NCI-H524 treated with DMSO at 0.1 percent for 48 hours (cell line): ENCODE measurements around the gene RNF7.
"Not testable (repeated sequence)": the region's sequence is repeated elsewhere in the genome, so short reads cannot be mapped to it uniquely, and the experiment has no call there.

Experiments used
- DNase-seq: peaks from one replicate; lab custom pipeline; 2025; lab: John Stamatoyannopoulos, UW

RNF7 gene

DNA sequence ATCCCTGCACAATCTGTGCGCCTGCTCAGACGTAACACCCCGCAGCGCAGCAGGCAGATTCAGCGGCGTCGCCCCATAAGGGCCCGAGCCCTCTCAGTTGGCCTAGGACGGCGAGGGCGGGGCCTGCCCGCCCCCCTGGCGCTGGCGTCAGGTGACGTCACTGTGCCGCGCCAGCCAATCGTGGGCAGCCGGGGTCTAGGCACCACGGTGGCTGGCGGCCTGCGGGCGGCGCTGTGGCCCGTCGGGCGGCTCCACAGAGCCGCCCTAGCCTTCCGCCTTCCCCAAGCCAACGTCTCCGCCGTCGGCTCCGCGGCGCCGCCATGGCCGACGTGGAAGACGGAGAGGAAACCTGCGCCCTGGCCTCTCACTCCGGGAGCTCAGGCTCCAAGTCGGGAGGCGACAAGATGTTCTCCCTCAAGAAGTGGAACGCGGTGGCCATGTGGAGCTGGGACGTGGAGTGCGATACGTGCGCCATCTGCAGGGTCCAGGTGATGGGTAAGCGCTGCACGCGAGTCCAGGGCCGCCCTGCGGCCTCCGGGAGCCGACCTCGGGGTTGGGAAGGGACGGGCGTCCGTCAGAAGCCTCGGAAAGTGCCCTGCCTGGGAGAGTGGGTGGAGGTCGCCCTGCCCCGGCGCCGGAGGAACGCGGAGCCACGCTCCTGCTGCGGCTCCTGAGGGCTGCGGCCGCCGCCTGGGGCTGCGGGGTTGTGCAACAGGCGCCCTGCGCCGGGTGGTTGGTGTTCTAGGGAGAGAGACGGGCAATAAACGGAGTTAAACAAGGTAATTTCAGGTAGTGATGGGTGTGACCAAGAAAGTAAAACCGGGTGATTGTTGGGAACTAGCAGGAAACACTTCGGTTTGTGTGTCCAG lies at the start of gene RNF7:
RNF7 (plus strand) TSS at position 277 of the 869 bp plus-strand sequence; CDS start at position 321, 44 bp downstream.
- peak; percentile 82 for DNase-seq

DNA sequence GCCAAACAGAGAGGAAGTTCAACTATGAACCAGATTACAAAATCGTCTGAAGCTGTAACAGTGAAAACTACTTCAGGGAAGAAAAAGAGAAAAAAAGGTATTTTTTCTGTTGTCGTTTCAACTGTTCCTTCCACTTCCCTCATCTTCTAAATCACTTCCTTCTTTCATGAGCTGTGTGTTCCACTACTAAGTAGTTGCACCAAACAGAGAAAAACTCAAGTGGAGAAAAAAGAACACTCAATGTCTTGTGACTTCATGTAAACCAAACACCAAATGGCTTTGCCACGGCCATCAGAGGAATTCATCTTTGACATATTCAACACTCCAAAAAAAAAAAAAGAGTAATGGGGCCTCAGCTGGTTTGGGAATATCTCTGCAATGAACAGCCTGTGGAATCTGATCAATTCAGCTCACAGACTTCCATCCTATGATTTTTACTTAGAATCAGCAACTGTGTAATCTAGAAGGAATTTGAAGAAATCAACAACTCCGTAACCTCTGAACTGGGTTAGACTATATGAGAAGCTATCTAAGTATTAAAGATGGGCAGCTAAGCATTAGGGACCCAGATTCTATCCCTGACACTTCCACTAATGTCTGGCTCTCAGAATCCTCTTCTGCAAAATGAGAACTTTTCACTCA lies 47.5 kb upstream of the RNF7 start:
- DNase-seq = no peak

DNA sequence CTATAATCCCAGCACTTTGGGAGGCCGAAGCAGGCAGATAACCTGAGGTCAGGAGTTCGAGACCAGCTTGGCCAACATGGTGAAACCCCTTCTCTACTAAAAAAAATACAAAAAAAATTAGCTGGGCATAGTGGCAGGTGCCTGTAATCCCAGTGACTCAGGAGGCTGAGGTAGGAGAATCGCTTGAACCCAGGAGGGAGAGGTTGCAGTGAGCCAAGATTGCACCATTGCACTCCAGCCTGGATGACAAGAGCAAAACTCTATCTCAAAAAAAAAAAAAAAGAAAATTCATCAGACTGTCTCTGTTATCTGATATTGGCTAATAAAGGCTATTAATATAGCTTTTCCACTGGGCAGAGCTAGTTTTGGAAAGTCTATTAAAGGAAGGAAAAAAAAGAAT lies 46.6 kb upstream of the RNF7 start:
- not testable (repeated sequence) for DNase-seq

DNA sequence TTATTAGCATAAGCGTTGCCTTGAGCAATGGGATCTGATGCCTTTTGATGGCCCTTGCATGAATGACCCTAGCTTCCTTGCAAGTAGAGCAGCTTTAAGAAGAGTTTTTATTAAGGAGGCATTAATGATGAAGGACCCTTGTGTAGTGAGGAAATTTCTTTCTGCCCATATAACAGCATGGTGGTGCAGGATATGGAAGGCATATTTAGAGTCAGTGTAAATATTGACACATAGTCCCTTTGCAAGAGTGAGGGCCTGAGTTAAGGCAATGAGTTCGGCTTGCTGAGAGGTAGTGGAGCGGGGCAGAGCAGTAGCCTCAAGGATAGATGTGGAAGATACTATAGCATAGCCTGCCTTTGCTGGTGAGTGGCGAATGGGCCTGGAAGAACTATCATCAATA lies 45.1 kb upstream of the RNF7 start:
- DNase-seq = not testable (repeated sequence)

DNA sequence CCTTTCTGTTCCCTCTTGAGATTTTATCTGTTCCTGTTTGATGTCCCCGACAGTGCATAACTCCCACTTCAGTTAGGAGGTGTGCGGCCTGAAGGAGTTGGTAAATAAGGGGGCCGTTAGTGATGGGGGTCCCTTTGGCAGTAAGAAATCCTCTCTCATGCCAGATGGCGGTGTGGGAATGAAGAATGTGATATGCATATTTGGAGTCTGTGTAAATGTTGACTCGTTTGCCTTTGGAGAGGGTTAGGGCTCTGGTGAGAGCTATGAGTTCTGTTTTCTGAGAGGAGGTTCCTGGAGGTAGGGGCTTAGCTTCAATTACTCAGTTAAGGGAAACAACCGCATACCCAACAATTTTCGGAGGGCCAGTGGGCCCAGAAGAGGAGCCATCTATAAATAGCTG lies 38.8 kb upstream of the RNF7 start:
- DNase-seq = no peak

DNA sequence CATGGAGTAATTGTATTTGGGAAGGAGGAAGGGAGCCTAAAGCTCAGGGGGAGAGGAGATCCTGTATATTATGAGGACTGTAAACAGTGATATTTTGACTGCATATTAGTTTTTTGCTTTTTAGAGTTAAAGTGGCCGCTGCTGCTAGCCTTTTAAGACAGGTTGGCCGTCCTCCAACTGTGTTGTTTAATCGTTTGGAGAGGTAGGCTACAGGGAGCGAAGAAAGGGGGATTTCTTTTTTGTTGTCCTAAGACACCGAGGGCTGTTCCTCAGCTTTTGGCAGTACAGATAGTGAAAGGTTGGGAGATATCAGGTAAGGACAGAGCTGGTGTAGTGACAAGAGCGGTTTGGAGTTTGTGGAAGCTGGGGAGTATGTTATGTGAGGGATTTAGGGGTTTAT lies 38.2 kb upstream of the RNF7 start:
- no peak for DNase-seq

DNA sequence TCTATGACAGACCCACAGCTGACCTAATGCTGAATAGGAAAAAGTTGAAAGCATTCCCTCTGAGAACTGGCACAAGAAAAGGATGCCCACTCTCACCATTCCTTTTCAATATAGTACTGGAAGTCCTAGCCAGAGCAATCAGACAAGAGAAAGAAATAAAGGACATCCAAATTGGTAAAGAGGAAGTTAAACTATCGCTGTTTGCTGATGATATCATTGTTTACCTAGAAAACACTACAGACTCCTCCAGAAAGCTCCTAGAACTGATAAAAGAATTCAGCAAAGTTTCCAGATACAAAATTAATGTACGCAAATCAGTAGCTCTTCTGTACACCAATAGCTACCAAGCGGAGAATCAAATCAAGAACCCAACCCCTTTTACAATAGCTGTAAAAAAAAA lies 34.7 kb upstream of the RNF7 start:
- DNase-seq = not testable (repeated sequence)

DNA sequence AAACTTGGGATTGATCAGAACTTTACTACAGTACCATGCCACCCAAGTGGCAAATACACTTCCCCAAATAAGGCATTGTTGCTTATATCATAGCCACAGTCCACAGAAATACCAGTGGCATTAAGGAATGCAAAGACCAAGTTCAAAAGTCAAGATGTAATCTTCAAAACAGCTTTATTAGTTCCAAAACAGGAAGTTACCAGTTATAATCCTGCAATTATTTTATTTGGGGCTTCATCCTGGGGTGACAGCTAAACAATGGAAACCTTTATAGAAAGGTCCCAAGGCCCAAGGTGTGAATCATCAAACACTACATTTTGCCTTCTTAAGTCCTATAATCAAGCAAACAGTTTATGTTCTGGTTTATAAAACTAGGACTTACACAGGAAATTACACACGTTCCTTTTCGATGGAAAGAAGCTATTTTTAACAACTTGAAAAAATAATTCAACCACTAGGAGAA lies 30.3 kb upstream of the RNF7 start:
- DNase-seq = no peak

DNA sequence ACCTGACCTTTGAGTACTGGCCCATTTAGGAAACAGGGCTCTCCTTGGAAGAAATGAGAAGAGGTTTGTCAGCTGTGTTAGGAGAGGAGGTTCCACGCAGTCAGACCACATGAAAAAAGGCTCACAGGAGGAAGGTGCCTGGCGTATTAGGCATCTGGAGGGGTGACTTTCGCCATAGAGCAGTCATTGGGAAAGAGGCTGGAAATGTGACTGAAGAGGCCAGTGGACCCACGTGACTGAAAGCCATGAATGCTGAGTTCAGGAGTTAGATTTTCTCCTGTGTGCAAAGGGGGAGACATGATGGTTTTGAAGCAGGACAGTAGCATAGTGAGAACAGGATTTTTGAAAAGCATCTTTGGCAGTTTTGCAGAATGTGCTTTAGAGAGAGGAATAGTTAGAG lies 29.7 kb upstream of the RNF7 start:
- no peak for DNase-seq

DNA sequence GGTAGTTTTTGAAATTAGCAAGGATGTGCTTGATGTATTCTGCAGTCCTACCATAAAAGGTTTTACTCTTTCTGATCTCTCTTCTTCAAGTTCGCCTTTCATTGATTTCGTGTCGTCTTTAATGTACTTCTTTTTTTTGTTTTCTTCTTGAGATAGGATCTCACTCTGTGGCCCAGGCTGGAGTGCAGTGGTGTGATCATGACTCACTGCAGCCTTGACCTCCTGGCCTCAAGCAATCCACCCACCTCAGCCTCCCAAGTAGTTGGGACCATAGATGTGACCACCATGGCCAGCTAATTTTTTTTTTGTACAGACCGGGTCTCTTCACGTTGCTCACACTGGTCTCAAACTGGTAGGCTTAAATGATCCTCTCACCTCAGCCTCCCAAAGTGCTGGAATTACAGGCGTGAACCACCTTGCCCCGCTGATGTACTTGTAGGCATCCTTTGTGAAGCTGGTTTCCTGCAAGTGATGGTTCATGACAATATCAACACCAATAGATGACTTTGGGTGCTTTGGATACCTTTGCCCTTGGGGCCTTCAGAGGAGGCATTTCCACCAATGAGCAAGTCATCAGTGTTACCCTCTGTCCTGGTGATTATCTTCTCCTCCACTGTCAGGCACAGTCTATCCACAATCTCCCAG lies 28.9 kb upstream of the RNF7 start:
- no peak for DNase-seq

DNA sequence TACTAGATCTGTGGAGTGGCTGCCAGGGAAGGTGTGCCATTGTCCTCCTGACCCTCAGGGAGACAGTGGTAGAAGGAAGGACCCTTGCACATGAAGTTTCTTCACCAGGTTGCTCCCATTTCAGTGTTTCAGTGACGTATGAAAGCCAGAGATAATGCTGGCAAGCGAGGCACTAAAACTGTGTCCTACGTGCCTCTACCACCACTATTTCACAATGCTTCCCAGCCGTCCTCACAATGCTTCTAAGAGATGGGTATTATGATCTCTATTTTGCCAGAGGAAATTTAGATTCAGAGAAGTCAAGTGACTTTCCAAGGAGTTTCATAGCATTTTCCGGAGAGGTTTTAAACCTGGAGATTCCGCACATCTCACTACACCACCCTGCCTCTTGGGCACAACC lies 28.0 kb upstream of the RNF7 start:
- no peak for DNase-seq

DNA sequence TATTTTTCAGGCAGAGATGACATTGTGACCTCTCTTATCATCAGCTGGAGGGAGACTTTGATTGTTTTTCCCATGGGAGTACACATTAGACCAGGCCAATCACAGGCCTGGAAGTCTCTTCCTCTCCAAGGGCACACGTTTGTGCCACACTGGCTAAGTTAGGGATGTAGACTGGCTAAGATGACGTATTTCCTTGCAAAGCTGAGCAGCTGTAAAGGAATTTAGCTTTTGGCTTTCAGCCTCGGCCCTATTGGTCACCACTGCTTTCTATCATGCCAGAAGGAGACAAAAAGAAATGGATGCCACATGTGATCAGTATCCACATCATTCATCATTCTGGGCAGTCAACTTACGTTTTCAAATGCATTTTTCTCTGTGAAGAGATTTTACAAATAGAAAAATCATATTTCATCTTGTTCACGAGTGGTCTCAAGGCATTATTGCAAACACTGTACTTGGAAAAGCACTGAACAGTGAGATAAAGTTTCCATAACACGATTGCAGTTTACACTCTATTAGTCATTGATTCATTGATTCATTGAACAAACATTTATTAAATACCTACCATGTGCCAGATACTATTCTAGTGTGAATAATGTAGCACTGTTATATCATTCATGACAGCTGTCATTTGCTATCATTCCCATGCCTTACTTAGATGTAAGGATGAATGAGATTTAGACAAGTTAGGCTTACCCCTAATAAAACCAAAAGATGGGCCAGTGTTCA lies 27.0 kb upstream of the RNF7 start:
- no peak for DNase-seq

DNA sequence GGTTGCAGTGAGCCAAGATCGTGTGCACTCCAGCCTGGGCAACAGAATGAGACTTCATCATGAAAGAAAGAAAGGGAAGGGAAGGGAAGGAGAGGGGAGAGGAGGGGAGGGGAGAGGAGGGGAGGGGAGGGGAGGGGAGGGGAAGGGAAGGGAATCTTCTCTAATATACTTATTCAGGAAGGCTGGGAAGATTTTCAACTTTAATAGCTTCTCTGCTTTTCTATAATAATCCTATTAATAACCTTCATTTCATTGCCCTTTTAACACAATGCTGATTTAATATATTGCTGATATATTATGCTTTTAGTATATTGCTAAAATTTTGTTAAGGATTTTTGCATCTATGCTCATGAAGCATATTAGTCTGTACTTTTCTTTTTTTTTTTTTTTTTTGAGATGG lies 23.4 kb upstream of the RNF7 start:
- DNase-seq = no peak

DNA sequence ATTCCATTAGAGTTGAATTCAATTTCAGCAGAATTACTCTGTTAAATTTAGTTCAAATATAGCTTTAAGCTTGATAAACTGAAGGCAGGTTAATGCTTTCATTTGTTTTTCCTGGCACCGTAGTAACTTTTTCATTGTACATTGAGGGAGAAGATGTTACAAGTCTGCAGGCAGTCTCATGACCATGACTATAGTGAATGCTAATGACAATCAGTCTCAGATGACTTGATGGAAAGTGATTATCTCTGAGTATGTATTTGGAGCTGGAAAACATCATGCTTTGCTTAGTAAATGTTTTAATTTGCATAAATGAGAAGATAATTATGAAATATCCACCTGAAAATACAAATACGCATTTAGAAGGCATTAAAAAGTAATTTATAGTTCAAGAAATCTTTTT lies 16.0 kb upstream of the RNF7 start:
- DNase-seq = no peak

DNA sequence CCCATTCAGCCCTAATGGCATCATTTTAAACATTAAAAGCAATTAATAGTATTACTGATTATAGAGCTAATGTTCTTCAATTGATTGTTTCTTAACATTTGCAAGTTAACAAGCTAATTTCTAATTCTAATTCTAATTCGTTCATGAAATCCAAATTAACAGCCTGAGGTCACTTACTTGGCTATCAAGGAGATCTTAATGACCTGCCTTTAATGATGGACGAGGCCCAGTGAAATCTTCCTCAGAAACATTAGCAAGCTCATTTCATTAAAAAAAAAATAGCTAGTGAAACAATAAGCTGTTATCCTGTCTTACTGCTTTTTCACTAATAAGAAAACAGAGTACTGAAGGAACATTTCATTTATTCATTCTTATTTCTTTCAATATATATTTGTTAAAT lies 15.4 kb upstream of the RNF7 start:
- DNase-seq = no peak

DNA sequence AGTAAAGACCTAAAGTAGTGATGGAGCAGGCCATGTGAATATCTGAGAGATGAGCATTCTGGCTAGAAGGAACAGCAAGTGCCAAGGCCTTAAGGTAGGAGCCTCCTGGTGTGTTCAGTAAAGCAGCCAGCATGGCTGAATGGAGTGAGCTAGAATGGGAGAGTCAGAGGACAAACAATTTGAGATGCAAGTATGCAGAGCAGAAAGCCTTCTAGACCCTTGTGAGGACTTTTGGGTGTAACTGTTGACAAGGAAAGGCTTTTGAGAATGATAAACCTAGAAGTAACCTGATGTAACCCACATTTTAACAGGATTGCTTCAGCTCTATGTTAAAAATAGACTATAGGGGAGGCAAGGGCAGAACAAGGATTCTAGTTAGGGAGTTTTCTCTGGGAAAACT lies 14.8 kb upstream of the RNF7 start:
- DNase-seq = no peak

DNA sequence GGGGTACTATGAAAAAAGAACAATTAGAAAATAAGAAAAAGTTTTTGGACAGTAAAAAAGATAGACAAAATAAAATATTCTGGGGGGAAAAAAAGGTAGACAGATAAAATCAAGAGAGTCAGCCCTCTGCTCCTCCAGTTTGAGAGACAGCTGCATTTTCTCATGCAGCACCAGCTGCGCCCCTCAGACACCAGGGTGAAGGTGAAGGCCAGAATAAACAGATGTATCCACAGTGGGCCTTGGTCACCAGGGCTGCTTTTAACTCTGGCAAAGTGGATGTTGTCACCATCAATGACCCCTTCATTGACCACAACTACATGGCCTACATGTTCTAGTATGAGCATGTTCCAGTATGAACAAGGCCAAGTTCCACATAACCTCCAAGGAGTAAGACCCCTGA lies 13.9 kb upstream of the RNF7 start:
- no peak for DNase-seq

DNA sequence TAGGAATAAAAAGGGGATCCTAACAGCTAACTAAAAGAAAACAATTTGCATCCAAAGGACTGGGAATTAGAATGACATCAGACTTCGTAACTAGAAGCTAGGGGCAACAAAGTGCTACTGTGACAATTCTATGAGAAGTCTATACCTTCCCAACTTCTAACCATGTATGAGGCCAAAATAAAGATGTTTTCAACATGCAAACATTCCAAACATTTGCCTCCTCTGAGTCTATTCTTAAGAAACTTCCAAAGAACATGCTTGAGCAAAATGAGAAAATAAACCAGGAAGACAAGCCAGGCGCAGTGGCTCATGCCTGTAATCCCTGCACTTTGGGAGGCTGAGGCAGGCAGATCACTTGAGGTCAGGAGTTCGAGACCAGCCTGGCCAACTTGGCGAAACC lies 13.1 kb upstream of the RNF7 start:
- DNase-seq = no peak

DNA sequence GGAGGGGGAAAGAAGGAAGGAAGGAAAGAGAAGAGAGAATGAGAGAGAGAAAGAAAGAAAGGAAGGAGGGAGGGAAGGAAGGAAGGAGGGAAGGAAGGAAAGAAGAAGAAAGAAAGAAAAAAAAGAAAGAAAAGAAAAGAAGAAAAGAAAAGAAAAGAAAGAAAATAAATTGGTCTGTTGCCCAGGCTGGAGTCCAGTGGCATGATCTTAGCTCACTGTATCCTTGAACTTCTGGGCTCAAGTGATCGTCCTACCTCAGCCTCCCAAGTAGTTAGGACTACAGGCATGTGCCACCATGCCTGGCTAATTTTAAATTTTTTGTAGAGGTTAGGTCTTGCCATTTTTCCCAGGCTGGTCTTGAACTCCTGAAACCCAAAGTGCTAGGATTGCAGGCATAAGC lies 11.6 kb upstream of the RNF7 start:
- no peak for DNase-seq

DNA sequence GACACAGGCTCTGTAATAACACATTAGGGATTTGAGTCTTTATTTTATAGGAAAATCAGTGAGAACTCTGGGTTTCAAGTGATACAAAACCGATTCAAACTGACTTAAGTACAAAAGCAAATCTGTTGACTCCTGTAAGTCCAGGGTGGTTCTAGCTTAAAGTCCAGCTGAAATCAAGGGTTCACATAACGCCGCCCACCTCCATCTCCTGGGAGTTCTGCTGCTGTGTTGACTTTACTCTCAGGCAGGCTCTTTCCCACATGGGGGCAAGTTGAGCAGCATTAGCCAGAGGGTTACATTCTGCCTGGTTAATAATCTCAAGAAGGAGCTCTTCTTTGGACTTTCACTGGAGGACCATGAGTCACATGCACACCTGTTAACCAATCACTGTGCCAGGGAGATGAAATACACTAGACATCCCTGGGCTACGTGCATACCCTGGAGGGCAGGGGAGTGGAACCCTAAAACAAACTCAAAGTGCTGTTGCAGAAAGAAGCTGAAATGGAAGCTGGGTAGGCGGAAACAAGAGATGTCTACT lies 9.7 kb upstream of the RNF7 start:
- DNase-seq = no peak

DNA sequence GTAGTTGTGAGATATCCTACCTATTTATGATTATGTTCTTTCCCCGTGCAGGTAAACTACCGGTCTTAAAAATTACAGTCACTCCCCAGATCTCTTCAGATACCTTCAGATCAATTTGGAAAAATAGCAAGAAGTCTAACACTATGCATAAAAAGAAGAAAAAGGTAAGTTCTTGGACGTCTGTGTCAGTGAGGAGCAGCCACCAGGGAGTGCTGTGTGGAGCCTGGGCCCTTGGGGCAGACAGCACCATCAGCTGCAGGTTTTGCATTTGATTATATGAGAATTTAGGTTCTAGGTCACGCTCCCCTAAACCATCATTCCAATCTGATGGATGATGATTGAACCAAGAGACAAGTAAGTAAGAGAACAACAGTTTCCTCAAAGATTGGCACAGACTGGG lies 8.9 kb upstream of the RNF7 start:
- no peak for DNase-seq

DNA sequence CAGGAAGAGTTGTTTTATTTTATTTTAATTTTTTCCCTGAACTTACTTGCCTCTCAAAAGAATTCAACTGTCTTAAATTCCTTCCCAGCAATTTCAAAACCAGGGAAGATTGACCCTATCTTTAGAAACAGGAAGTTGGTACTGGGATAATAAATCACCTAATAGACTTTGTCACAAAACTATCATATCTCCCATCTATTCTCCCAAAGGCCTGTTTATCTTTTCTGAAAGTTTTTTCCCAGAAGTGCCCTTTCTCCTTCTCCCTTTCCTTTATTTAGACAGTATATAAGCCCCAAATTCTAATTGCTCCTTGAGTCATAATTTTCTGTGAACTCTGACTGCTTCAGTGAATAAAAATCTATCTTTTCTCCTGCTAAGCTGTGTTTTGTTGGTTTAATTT lies 2.9 kb upstream of the RNF7 start:
- DNase-seq = no peak
